ENCODE measurements around the gene SPIN2A.
"Not testable (repeated sequence)": the region's sequence is repeated elsewhere in the genome, so short reads cannot be mapped to it uniquely, and the experiment has no call there.

The SPIN2A gene

GRCh38 chrX:57104921-57105398, 32.2 kb downstream of the SPIN2A start:
- Histone ChIP-seq H3K9ac (no peak overlapping the region), H3K27ac (no peak overlapping the region), H4K20me1 (ENCODE audit: insufficient read depth) (no peaks in the 10 kb centered on the region), H3K36me3 (ENCODE audit: insufficient read depth) (no peaks in the 10 kb centered on the region), H3K4me3 (IDR thresholded peaks at IDR 0.05; ENCODE audit: insufficient read depth, low read depth, low read length) (no peak overlapping the region), H3K79me2 (ENCODE audit: insufficient read depth, low read depth) (no peaks in the 10 kb centered on the region), H2AFZ (ENCODE audit: low read depth) (no peak overlapping the region), H3K27me3 (ENCODE audit: insufficient read depth, low read depth) (no peaks in the 10 kb centered on the region), H3K4me1 (ENCODE audit: low read depth, poor library complexity, severe bottlenecking) (no peaks in the 10 kb centered on the region), H3K4me2 (no peak overlapping the region)
- TF ChIP-seq CTCF (conservative IDR thresholded peaks at IDR 0.05; ENCODE audit: low read depth, low read length) = no peak

DNA sequence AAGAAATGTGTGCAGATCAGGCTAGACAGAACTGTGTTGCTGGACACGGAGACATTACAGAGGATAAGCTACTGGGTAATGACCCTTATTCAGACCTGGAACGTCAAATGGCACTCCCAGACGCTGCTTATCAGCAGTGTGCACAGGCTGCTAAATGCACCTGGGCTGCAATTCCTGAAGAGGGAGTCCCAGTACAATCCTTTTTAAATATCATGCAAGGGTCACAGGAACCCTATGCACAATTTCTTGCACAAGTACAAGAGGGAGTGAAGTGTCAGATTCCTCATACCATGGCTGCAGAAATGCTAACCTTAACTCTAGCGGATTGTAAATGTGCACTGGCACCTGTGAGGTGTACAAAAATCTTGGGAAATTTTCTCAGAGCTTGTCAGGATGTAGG, 32.8 kb downstream of the SPIN2A start:
- TF ChIP-seq CTCF (conservative IDR thresholded peaks at IDR 0.05; ENCODE audit: low read depth, low read length) = no peak
- Histone ChIP-seq H3K27ac (no peak overlapping the region), H3K4me2 (no peak overlapping the region), H4K20me1 (ENCODE audit: insufficient read depth) (no peaks in the 10 kb centered on the region), H3K79me2 (ENCODE audit: insufficient read depth, low read depth) (no peaks in the 10 kb centered on the region), H3K27me3 (ENCODE audit: insufficient read depth, low read depth) (no peaks in the 10 kb centered on the region), H3K36me3 (ENCODE audit: insufficient read depth) (no peaks in the 10 kb centered on the region), H3K4me3 (IDR thresholded peaks at IDR 0.05; ENCODE audit: insufficient read depth, low read depth, low read length) (no peak overlapping the region), H3K9ac (no peak overlapping the region), H3K4me1 (ENCODE audit: low read depth, poor library complexity, severe bottlenecking) (no peaks in the 10 kb centered on the region), H2AFZ (ENCODE audit: low read depth) (no peak overlapping the region)

DNA sequence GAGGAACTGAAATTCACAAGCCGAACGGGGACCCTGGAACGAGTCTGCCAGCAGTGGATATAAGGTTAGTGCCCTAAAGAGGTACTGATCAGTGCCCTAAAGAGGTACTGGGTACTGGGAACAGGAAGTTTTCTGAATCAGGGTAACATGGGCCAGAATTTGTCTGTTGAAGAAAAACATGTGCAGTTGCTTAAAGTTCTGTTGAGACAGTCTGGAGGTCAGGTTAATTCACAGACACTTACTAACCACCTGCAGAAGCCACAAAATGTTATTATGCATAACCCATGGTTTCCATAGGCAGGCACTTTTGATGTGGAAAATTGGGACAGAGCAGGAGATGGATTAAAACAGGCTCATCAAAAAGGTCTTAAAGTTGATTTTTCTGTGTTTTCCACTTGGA, 33.7 kb downstream of the SPIN2A start:
- no peaks in the 10 kb centered on the region for H4K20me1 ChIP-seq (ENCODE audit: insufficient read depth)
- no peak overlapping the region for H3K27ac ChIP-seq
- no peak overlapping the region for H3K9ac ChIP-seq
- H3K79me2 ChIP-seq (ENCODE audit: insufficient read depth, low read depth) = no peaks in the 10 kb centered on the region
- no peak overlapping the region for H2AFZ ChIP-seq (ENCODE audit: low read depth)
- no peaks in the 10 kb centered on the region for H3K4me1 ChIP-seq (ENCODE audit: low read depth, poor library complexity, severe bottlenecking)
- no peak for TF ChIP-seq CTCF (conservative IDR thresholded peaks at IDR 0.05; ENCODE audit: low read depth, low read length)
- H3K36me3 ChIP-seq (ENCODE audit: insufficient read depth) = no peaks in the 10 kb centered on the region
- H3K27me3 ChIP-seq (ENCODE audit: insufficient read depth, low read depth) = no peaks in the 10 kb centered on the region
- H3K4me2 ChIP-seq = no peak overlapping the region
- H3K4me3 ChIP-seq (IDR thresholded peaks at IDR 0.05; ENCODE audit: insufficient read depth, low read depth, low read length) = no peak overlapping the region

- H3K4me2 ChIP-seq; H3K9ac ChIP-seq; H3K36me3 ChIP-seq (ENCODE audit: insufficient read depth); H2AFZ ChIP-seq (ENCODE audit: low read depth); H3K27me3 ChIP-seq (ENCODE audit: insufficient read depth, low read depth); H3K27ac ChIP-seq; H3K79me2 ChIP-seq (ENCODE audit: insufficient read depth, low read depth); H3K4me3 ChIP-seq (IDR thresholded peaks at IDR 0.05; ENCODE audit: insufficient read depth, low read depth, low read length); H3K4me1 ChIP-seq (ENCODE audit: low read depth, poor library complexity, severe bottlenecking); H4K20me1 ChIP-seq (ENCODE audit: insufficient read depth): not testable (repeated sequence)
These were observed 34.3 kb downstream of the SPIN2A start for GRCh38 chrX:57102918-57103317.
